WTC11 (cell line): ENCODE results near the gene OR2H2. TPM values are rescaled to one million over a fixed set of nuclear protein-coding genes. Genes with fewer than 3 reads are reported as not detected.

Source experiments
- ATAC-seq: fragments of 200-7000 bp; cut with Tn5 transposase; 2 replicates; pipeline ENCODE4 v1.10.0; 2021; ENCODE audit warnings: mild to moderate bottlenecking, moderate library complexity
- CTCF ChIA-PET: fragments of 300-600 bp; sonication (Branson Sonifier 250); formaldehyde crosslinking; loops from one replicate; lab custom pipeline; 2021; ENCODE audit warnings: antibody characterized with exemption; lab: Charles Lee
- POLR2A ChIA-PET: fragments of 350-600 bp; sonication (Branson Sonifier 250); formaldehyde crosslinking; loops from one replicate; lab custom pipeline; 2021; ENCODE audit warnings: antibody characterized with exemption; lab: Charles Lee
- DNase-seq: peaks from one replicate; pipeline ENCODE4 v3.0.0; 2021; ENCODE audit warnings: low spot score
- H3K27ac Mint-ChIP-seq: 2 replicates; pipeline ENCODE4 v1.8.0; 2021; ENCODE audit warnings: mixed read lengths
- H3K27me3 Mint-ChIP-seq: 2 replicates; pipeline ENCODE4 v1.8.0; 2021; ENCODE audit warnings: low read depth, mild to moderate bottlenecking, moderate library complexity, mixed read lengths
- H3K36me3 Mint-ChIP-seq: 2 replicates; pipeline ENCODE4 v1.8.0; 2021; ENCODE audit warnings: mixed read lengths
- H3K4me1 Mint-ChIP-seq: 2 replicates; pipeline ENCODE4 v1.8.0; 2022; ENCODE audit warnings: mixed read lengths
- H3K4me3 Mint-ChIP-seq: 2 replicates; pipeline ENCODE4 v1.8.0; 2021; ENCODE audit warnings: mild to moderate bottlenecking, moderate library complexity, mixed read lengths
- H3K9me3 Mint-ChIP-seq: 2 replicates; pipeline ENCODE4 v1.8.0; 2021; ENCODE audit warnings: mixed read lengths
- GRHL2 ChIP-seq: fragments of 250-450 bp; sonication (Bioruptor Pico); IDR thresholded peaks from 2 replicates; pipeline ENCODE4 v1.8.0; 2022; ENCODE audit warnings: mild to moderate bottlenecking, moderate library complexity; ENCODE audit not compliant: insufficient replicate concordance, severe bottlenecking
- GTF2I ChIP-seq: fragments of 250-450 bp; sonication (Bioruptor Pico); conservative IDR thresholded peaks from 2 replicates; pipeline ENCODE4 v1.4.0; 2021; ENCODE audit warnings: mild to moderate bottlenecking
- NFATC4 ChIP-seq: fragments of 250-450 bp; sonication (Bioruptor Pico); IDR thresholded peaks from 2 replicates; pipeline ENCODE4 v1.9.0; 2021; ENCODE audit warnings: mild to moderate bottlenecking
- NFYB ChIP-seq: sonication (generic); formaldehyde crosslinking; conservative IDR thresholded peaks from 2 replicates; pipeline ENCODE4 v1.8.0; 2022; ENCODE audit warnings: low read depth, missing genetic modification reagents
- PRRX2 ChIP-seq: fragments of 250-450 bp; sonication (Bioruptor Pico); IDR thresholded peaks from 2 replicates; pipeline ENCODE4 v1.8.0; 2021; ENCODE audit warnings: mild to moderate bottlenecking
- RORB ChIP-seq: fragments of 250-450 bp; sonication (Bioruptor Pico); IDR thresholded peaks from 2 replicates; pipeline ENCODE4 v1.9.0; 2021; ENCODE audit warnings: mild to moderate bottlenecking
- SMAD3 ChIP-seq: sonication (generic); formaldehyde crosslinking; IDR thresholded peaks from 2 replicates; pipeline ENCODE4 v1.8.0; 2022; ENCODE audit warnings: missing genetic modification reagents, mild to moderate bottlenecking, borderline replicate concordance
- SP1 ChIP-seq: sonication (generic); formaldehyde crosslinking; conservative IDR thresholded peaks from 2 replicates; pipeline ENCODE4 v1.8.1; 2022; ENCODE audit warnings: missing genetic modification reagents
- TEAD1 ChIP-seq: sonication (generic); formaldehyde crosslinking; IDR thresholded peaks from 2 replicates; pipeline ENCODE4 v1.8.0; 2022; ENCODE audit warnings: mild to moderate bottlenecking, missing genetic modification reagents
- ZNF121 ChIP-seq: sonication (generic); formaldehyde crosslinking; IDR thresholded peaks from 2 replicates; pipeline ENCODE4 v1.8.0; 2023; ENCODE audit warnings: missing genetic modification reagents
- ZNF219 ChIP-seq: sonication (generic); formaldehyde crosslinking; IDR thresholded peaks from 2 replicates; pipeline ENCODE4 v1.8.0; 2023; ENCODE audit warnings: missing genetic modification reagents, mild to moderate bottlenecking, borderline replicate concordance
- ZNF263 ChIP-seq: sonication (generic); formaldehyde crosslinking; IDR thresholded peaks from 2 replicates; pipeline ENCODE4 v1.8.1; 2022; ENCODE audit warnings: low read depth, mild to moderate bottlenecking, moderate library complexity, missing genetic modification reagents
- ZNF416 ChIP-seq: fragments of 250-450 bp; sonication (Bioruptor Pico); IDR thresholded peaks from 2 replicates; pipeline ENCODE4 v1.9.0; 2021; ENCODE audit warnings: mild to moderate bottlenecking, inconsistent platforms
- ZNF671 ChIP-seq: fragments of 250-450 bp; sonication (Bioruptor Pico); IDR thresholded peaks from 2 replicates; pipeline ENCODE4 v1.8.0; 2021; ENCODE audit warnings: mild to moderate bottlenecking
- total RNA-seq: library from RNA; stranded (reverse); gene quantifications from 3 replicates; pipeline ENCODE4 v1.2.3, GENCODE V29; 2021
- TF ChIP-seq, protein P1 (sequence below): fragments of 250-450 bp; sonication (Bioruptor Pico); IDR thresholded peaks from 2 replicates; pipeline ENCODE4 v1.8.0; 2021; ENCODE audit warnings: mild to moderate bottlenecking
- TF ChIP-seq, protein P2 (sequence below): fragments of 250-450 bp; sonication (Bioruptor Pico); conservative IDR thresholded peaks from 2 replicates; pipeline ENCODE4 v1.9.0; 2021; ENCODE audit warnings: mild to moderate bottlenecking
- TF ChIP-seq, protein P3 (sequence below): fragments of 250-450 bp; sonication (Bioruptor Pico); IDR thresholded peaks from 2 replicates; pipeline ENCODE4 v1.9.0; 2021; ENCODE audit warnings: moderate library complexity, mild to moderate bottlenecking, inconsistent platforms, borderline replicate concordance
- TF ChIP-seq, protein P4 (sequence below): sonication (generic); formaldehyde crosslinking; conservative IDR thresholded peaks from 2 replicates; pipeline ENCODE4 v1.8.1; 2022; ENCODE audit warnings: mild to moderate bottlenecking, missing genetic modification reagents
- TF ChIP-seq, protein P5 (sequence below): sonication (generic); formaldehyde crosslinking; IDR thresholded peaks from 2 replicates; pipeline ENCODE4 v1.8.1; 2022; ENCODE audit warnings: low read depth, missing genetic modification reagents, borderline replicate concordance

Gene OR2H2
- total RNA-seq, 1 experiment from 2014 or later = not detected

DNA sequence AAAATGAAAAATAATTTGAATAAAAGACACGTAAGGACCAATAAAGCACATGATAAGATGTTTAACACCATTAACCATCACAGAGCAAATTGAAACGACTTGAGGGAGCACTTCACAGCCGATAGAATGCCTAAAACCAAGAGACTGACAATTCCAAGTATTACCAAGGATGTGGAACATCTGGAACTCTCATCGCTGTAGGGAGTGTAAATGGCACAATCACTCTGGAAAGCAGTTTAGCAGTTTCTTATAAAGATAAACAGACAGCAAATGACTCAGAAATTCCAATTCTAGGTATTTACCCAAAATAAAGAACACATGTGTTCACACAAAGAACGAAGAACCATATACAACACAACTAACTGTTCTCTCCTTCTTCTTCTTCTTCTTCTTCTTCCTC is 16.9 kb upstream of the OR2H2 start (continued):
- TF ChIP-seq ZNF219 (CRISPR knock-in tag) = no peak
- TF ChIP-seq, all 79 proteins: peak for 0

DNA sequence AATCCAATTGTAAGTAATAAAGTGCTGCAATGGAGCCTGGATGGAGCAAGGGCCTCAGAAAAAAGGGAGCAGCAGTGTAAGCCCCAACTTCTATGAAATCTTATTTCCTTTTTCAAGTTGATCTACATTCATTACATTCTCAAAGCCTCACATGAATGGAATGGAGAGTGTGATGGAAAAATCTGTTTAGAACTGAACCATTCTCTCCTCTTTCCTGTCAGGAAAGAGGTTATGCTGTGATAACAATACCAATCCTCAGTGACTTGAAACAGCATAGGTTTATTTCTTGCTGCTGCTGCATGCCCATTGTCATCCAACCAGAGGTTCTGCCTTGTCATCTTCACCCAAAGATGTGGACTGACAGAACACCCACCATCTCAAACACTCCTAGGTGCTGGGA is 8.9 kb upstream of the OR2H2 start:
- ChIA-PET POLR2A (no interaction called here), CTCF (no interaction called here)
- Mint-ChIP-seq H3K4me3 (no peak overlapping the region), H3K27ac (no peak overlapping the region), H3K9me3 (peaks cover 3% of the 10 kb centered on the region), H3K27me3 (peaks cover 3% of the 10 kb centered on the region), H3K36me3 (no peaks in the 10 kb centered on the region), H3K4me1 (no peaks in the 10 kb centered on the region)
- no peak for ATAC-seq
- TF ChIP-seq, protein P1, sequence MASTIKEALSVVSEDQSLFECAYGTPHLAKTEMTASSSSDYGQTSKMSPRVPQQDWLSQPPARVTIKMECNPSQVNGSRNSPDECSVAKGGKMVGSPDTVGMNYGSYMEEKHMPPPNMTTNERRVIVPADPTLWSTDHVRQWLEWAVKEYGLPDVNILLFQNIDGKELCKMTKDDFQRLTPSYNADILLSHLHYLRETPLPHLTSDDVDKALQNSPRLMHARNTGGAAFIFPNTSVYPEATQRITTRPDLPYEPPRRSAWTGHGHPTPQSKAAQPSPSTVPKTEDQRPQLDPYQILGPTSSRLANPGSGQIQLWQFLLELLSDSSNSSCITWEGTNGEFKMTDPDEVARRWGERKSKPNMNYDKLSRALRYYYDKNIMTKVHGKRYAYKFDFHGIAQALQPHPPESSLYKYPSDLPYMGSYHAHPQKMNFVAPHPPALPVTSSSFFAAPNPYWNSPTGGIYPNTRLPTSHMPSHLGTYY (CRISPR knock-in tag) = no peak
- TF ChIP-seq SMAD3 (CRISPR knock-in tag) (no peak), GTF2I (CRISPR knock-in tag) (no peak), GRHL2 (CRISPR knock-in tag) (no peak), RORB (CRISPR knock-in tag) (no peak), NFYB (CRISPR knock-in tag) (no peak), SP1 (no peak), ZNF671 (CRISPR knock-in tag) (no peak), NFATC4 (CRISPR knock-in tag) (no peak), ZNF121 (CRISPR knock-in tag) (no peak), ZNF416 (no peak), ZNF263 (CRISPR knock-in tag) (no peak), PRRX2 (CRISPR knock-in tag) (no peak), TEAD1 (no peak)
- TF ChIP-seq, protein P2, sequence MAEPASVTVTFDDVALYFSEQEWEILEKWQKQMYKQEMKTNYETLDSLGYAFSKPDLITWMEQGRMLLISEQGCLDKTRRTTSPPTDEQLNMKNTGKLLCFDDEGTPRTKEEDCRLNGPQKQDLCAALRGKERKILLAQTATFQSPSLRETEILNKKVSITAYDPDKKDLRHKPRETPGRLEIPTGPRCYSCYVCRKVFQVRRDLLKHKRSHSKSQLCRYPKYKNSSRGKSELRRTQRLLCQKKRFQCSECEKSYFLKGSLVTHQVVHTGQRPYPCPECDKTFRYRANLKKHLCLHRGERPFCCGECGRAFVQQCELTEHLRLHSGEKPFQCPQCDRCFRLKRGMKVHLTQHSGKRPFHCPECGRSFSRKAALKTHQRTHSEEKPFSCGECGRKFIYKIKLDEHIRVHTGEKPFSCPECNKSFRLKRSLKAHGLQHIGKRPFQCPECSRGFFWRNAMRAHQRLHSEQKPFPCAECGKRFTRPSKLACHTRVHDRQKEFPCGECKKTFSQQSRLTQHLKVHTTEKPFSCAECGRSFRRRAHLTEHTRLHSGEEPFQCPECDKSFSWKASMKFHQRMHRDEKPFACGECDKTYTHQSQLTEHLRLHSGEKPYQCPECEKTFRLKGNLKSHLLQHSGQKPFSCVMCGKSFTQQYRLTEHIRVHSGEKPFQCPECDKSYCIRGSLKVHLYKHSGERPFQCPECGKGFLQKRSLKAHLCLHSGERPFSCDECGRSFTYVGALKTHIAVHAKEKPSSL (CRISPR knock-in tag) = no peak
- TF ChIP-seq, protein P3, sequence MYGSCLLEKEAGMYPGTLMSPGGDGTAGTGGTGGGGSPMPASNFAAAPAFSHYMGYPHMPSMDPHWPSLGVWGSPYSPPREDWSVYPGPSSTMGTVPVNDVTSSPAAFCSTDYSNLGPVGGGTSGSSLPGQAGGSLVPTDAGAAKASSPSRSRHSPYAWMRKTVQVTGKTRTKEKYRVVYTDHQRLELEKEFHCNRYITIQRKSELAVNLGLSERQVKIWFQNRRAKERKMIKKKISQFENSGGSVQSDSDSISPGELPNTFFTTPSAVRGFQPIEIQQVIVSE = no peak
- TF ChIP-seq, protein P4, sequence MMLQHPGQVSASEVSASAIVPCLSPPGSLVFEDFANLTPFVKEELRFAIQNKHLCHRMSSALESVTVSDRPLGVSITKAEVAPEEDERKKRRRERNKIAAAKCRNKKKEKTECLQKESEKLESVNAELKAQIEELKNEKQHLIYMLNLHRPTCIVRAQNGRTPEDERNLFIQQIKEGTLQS (CRISPR knock-in tag) = no peak
- DNase-seq = no peak

DNA sequence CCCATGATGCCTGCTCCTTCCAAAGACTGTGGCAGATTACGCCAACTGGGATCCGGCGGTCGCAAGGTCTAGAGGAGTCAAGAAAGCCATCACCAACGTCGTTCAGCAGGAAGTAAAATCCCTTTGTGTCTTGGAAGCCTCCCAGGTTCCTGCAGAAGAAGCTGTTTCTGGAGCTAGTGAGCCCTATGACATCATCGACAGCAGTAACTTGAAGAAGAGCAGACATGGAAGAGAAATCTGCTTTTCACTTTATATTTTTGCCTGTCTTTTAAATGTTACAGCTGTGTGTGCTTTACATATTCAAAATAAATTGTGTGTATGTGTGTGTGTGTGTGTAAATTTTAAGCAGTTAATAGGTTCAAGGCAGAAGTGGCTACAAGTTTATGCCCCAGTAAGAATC is 7.4 kb upstream of the OR2H2 start:
- POLR2A ChIA-PET = no interaction called here
- CTCF ChIA-PET = interaction anchor here (1.8 kb wide), 1 partner anchor 12 kb away, joined by 10 read pairs; no protein-coding TSS in a partner anchor
- Mint-ChIP-seq H3K27ac (no peak overlapping the region), H3K36me3 (no peaks in the 10 kb centered on the region), H3K4me3 (no peak overlapping the region), H3K9me3 (peaks cover 3% of the 10 kb centered on the region), H3K27me3 (peaks cover 3% of the 10 kb centered on the region), H3K4me1 (no peaks in the 10 kb centered on the region)
- no peak for ATAC-seq
- DNase-seq = no peak
- TF ChIP-seq, protein P5, sequence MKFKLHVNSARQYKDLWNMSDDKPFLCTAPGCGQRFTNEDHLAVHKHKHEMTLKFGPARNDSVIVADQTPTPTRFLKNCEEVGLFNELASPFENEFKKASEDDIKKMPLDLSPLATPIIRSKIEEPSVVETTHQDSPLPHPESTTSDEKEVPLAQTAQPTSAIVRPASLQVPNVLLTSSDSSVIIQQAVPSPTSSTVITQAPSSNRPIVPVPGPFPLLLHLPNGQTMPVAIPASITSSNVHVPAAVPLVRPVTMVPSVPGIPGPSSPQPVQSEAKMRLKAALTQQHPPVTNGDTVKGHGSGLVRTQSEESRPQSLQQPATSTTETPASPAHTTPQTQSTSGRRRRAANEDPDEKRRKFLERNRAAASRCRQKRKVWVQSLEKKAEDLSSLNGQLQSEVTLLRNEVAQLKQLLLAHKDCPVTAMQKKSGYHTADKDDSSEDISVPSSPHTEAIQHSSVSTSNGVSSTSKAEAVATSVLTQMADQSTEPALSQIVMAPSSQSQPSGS (CRISPR knock-in tag) = no peak
